GOT3 (cell line): ENCODE measurements around the gene CROCC2.
"Not testable (repeated sequence)": the region's sequence is repeated elsewhere in the genome, so short reads cannot be mapped to it uniquely, and the experiment has no call there.

Experiments used
- DNase-seq: peaks from one replicate; lab custom pipeline; 2025; ENCODE audit warnings: mixed read lengths; lab: John Stamatoyannopoulos, UW

CROCC2 gene

GRCh38 chr2:240966906-240967680 is 61.0 kb downstream of the CROCC2 start:
- DNase-seq = no peak

- no peak for DNase-seq
Measured at GRCh38 chr2:240967681-240968621, 61.8 kb downstream of the CROCC2 start.

GRCh38 chr2:240968731-240969624 is 62.8 kb downstream of the CROCC2 start:
- DNase-seq = no peak

- DNase-seq = no peak
Measured at GRCh38 chr2:240970104-240970503, 64.0 kb downstream of the CROCC2 start.

GRCh38 chr2:240970816-240971215 is 64.7 kb downstream of the CROCC2 start:
- no peak for DNase-seq

GRCh38 chr2:240972201-240972600 is 66.1 kb downstream of the CROCC2 start:
- no peak for DNase-seq

- no peak for DNase-seq
Measured at GRCh38 chr2:240972636-240973521, 66.7 kb downstream of the CROCC2 start.

GRCh38 chr2:240974771-240975572 is 68.8 kb downstream of the CROCC2 start:
- no peak for DNase-seq

- DNase-seq = not testable (repeated sequence)
Measured at GRCh38 chr2:240975903-240976302, 69.8 kb downstream of the CROCC2 start.

GRCh38 chr2:240981280-240981679 is 75.1 kb downstream of the CROCC2 start:
- DNase-seq = no peak

GRCh38 chr2:240981871-240982800 is 76.0 kb downstream of the CROCC2 start:
- DNase-seq = no peak

GRCh38 chr2:240982821-240983281 is 76.7 kb downstream of the CROCC2 start:
- DNase-seq = no peak

GRCh38 chr2:240983361-240983995 is 77.3 kb downstream of the CROCC2 start:
- no peak for DNase-seq

- DNase-seq = no peak
Measured at GRCh38 chr2:240983996-240984498, 77.9 kb downstream of the CROCC2 start.

- DNase-seq = no peak
Measured at GRCh38 chr2:240985881-240986786, 80.0 kb downstream of the CROCC2 start.

GRCh38 chr2:240986787-240987411 is 80.8 kb downstream of the CROCC2 start:
- DNase-seq = no peak

- DNase-seq = no peak
Measured at GRCh38 chr2:240987588-240987987, 81.5 kb downstream of the CROCC2 start.
